Measurements from ENCODE around the gene NGFR. TPM values are rescaled to one million over a fixed set of nuclear protein-coding genes. Genes with fewer than 3 reads are reported as not detected.
"Not testable (repeated sequence)": the region's sequence is repeated elsewhere in the genome, so short reads cannot be mapped to it uniquely, and the experiment has no call there.

Gene NGFR
- total and polyA plus RNA-seq, 2 donors (not counting 1 experiment from before 2014, with no cell fraction given): 0.14 to 0.17 TPM

- no peaks in the 10 kb centered on the region for H3K27me3 ChIP-seq (ENCODE audit: control insufficient read depth, insufficient read depth, low read length)
- DNase-seq (ENCODE audit: low read depth in 2 of 2): no peak
These were observed 54.9 kb downstream of the NGFR start for GRCh38 chr17:49549691-49550678.

GRCh38 chr17:49550764-49551163, 55.7 kb downstream of the NGFR start:
- not testable (repeated sequence) for H3K79me2 ChIP-seq (ENCODE audit: control insufficient read depth, insufficient read depth, low read length); H2AFZ ChIP-seq (ENCODE audit: low read length); H3K4me2 ChIP-seq (ENCODE audit: extremely low read depth, insufficient read depth, low read length); H3K9me3 ChIP-seq (ENCODE audit: control insufficient read depth, insufficient read depth, low read depth, low read length); H3K4me1 ChIP-seq (ENCODE audit: control insufficient read depth, extremely low read depth, insufficient read depth, low read length); H3K4me3 ChIP-seq (replicated peaks in 1 of 4; ENCODE audit: control extremely low read depth in 1 of 4, insufficient read depth in 1 of 4, low read depth in 3 of 4, low read length in 4 of 4); DNase-seq (ENCODE audit: low read depth in 2 of 2); H3K27me3 ChIP-seq (ENCODE audit: control insufficient read depth, insufficient read depth, low read length); H3K27ac ChIP-seq (ENCODE audit: insufficient read depth, low read length); H3K9ac ChIP-seq (ENCODE audit: insufficient read depth, low read length); H4K20me1 ChIP-seq (ENCODE audit: control insufficient read depth, extremely low read depth, insufficient read depth, low read length); H3K36me3 ChIP-seq (ENCODE audit: control insufficient read depth, insufficient read depth, low read length)

More at GRCh38 chr17:49549691-49550678, 54.9 kb downstream of the NGFR start:
- H3K4me3 ChIP-seq (replicated peaks in 1 of 4; ENCODE audit: control extremely low read depth in 1 of 4, insufficient read depth in 1 of 4, low read depth in 3 of 4, low read length in 4 of 4): no peak overlapping the region
- H3K4me2 ChIP-seq (ENCODE audit: extremely low read depth, insufficient read depth, low read length): no peak overlapping the region
- H3K27ac ChIP-seq (ENCODE audit: insufficient read depth, low read length): no peak overlapping the region
- no peaks in the 10 kb centered on the region for H3K79me2 ChIP-seq (ENCODE audit: control insufficient read depth, insufficient read depth, low read length)
- TF ChIP-seq CTCF (conservative IDR thresholded peaks at IDR 0.05 in 1 of 2, IDR thresholded peaks at IDR 0.05 in 1 of 2; ENCODE audit: low read depth in 1 of 2, low read length in 2 of 2): no peak
- no peak for TF ChIP-seq EZH2 (IDR thresholded peaks at IDR 0.05; ENCODE audit: low read length, missing control alignments)
- H3K36me3 ChIP-seq (ENCODE audit: control insufficient read depth, insufficient read depth, low read length): no peaks in the 10 kb centered on the region
- no peaks in the 10 kb centered on the region for H4K20me1 ChIP-seq (ENCODE audit: control insufficient read depth, extremely low read depth, insufficient read depth, low read length)
- no peak overlapping the region for H2AFZ ChIP-seq (ENCODE audit: low read length)
- H3K9me3 ChIP-seq (ENCODE audit: control insufficient read depth, insufficient read depth, low read depth, low read length): no peaks in the 10 kb centered on the region
- H3K9ac ChIP-seq (ENCODE audit: insufficient read depth, low read length): no peak overlapping the region
- no peaks in the 10 kb centered on the region for H3K4me1 ChIP-seq (ENCODE audit: control insufficient read depth, extremely low read depth, insufficient read depth, low read length)

GRCh38 chr17:49551221-49552069, 56.4 kb downstream of the NGFR start:
- H3K9ac ChIP-seq (ENCODE audit: insufficient read depth, low read length): no peak overlapping the region
- H3K27me3 ChIP-seq (ENCODE audit: control insufficient read depth, insufficient read depth, low read length): no peaks in the 10 kb centered on the region
- H3K79me2 ChIP-seq (ENCODE audit: control insufficient read depth, insufficient read depth, low read length): no peaks in the 10 kb centered on the region
- TF ChIP-seq CTCF (conservative IDR thresholded peaks at IDR 0.05 in 1 of 2, IDR thresholded peaks at IDR 0.05 in 1 of 2; ENCODE audit: low read depth in 1 of 2, low read length in 2 of 2) (no peak), EZH2 (IDR thresholded peaks at IDR 0.05; ENCODE audit: low read length, missing control alignments) (no peak)
- no peak for DNase-seq (ENCODE audit: low read depth in 2 of 2)
- no peak overlapping the region for H3K4me3 ChIP-seq (replicated peaks in 1 of 4; ENCODE audit: control extremely low read depth in 1 of 4, insufficient read depth in 1 of 4, low read depth in 3 of 4, low read length in 4 of 4)
- no peak overlapping the region for H3K4me2 ChIP-seq (ENCODE audit: extremely low read depth, insufficient read depth, low read length)
- H4K20me1 ChIP-seq (ENCODE audit: control insufficient read depth, extremely low read depth, insufficient read depth, low read length): no peaks in the 10 kb centered on the region
- no peaks in the 10 kb centered on the region for H3K4me1 ChIP-seq (ENCODE audit: control insufficient read depth, extremely low read depth, insufficient read depth, low read length)
- H3K36me3 ChIP-seq (ENCODE audit: control insufficient read depth, insufficient read depth, low read length): no peaks in the 10 kb centered on the region
- H2AFZ ChIP-seq (ENCODE audit: low read length): no peak overlapping the region
- no peak overlapping the region for H3K27ac ChIP-seq (ENCODE audit: insufficient read depth, low read length)
- H3K9me3 ChIP-seq (ENCODE audit: control insufficient read depth, insufficient read depth, low read depth, low read length): no peaks in the 10 kb centered on the region
